CD4-positive, alpha-beta T cell treated with Interferon alpha-2 for 1 hour (primary cell): Measurements from ENCODE around the gene PDCD10.

Source experiments
- DNase-seq, 2 donors: peaks; one replicate each; pipeline ENCODE4 v3.0.0-alpha.2; 2020 to 2022

Gene PDCD10

DNA sequence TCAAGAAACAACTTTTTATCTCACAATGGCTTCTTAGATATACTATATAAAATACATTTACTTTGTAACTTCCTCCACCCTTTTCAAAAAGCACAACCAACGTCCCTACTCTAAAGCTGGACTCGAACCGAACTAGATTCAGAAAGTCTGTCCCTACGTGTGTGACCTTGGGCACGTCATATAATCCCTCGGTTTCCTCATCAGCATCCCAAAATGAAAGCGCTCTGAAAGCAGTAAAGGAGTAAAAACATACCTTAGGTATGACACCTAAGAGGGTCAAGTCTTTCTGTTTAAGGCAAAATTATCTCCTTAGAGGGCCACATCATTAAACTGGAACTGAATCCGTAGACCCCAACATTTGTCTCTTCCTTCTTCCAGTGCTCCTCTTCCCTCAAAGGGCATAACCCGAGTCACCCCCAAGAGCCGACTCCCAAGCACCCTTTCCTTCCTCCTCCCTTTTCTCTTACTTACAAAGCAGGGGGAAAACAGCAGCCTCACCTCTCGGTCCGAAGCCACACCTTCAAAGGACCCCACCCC lies 663 bp downstream of the PDCD10 start:
- no peak for DNase-seq

DNA sequence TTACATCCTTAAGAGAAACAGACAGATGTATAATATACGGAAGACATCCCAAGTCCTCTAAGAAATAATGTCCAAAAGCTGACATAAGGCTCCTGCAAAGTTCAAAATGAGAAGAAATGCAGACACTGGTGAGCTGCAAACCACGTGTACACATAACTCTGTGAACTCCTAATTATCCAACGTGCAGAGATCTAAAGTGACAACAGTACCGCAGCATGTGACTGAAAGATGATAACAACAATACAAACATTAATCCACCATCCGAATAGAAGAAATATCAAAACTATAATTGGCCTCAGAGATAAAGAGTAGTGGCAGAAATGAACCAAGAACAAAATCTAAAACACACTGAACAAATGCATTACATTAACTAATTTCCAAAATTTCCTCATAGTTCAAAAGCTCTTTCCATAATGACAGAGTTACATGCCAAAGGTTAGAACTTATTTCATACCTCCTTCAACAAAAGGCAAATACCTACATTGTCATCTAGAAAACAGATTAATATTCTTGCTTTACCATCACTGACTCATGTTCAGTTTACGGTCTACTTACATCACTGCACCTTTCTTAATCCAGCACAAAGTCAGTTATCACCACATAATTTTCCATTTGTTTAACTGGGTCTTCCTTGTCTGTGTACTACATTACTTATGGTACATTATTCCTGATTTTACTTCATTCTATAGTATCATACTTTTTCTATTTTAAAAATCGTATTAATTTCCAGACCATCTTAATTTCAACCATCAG lies 2.2 kb downstream of the PDCD10 start:
- no peak for DNase-seq

DNA sequence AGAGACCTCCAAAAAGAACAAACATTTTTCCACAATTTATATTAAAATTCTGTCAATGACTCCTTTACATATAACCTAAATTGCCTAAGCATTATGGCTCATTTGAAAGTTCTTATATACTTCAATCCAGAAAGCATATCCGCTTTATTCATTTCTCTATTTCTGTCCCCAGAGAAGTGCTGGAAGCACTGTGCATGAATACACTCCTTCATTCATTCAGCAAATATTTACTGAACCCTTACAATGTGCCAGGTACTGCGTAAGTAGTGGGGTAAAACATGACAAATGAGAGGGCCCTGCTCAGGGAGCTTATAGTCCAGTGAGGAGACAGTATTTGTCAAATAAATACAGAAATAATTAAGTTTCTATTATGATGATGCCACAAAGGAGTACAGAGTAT lies 3.3 kb downstream of the PDCD10 start:
- DNase-seq: no peak

DNA sequence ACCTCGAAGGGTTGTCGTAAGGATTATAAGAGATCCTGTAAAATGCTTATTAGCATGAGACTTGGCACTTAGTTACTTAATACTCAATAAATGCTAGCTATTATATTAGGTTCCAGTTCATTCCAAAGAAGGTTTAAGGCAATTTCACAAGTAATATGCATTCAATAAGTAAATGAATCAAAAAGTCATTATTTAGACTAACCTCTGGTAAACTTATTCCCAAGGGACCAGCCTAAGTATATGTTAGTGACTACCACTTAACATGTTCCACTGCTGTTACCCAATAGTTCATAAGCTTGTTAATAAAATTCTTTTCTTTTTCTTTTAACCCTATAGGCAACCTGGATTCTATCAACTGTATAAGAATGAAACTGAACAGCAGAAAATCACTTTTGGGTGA lies 5.1 kb downstream of the PDCD10 start:
- DNase-seq: no peak

DNA sequence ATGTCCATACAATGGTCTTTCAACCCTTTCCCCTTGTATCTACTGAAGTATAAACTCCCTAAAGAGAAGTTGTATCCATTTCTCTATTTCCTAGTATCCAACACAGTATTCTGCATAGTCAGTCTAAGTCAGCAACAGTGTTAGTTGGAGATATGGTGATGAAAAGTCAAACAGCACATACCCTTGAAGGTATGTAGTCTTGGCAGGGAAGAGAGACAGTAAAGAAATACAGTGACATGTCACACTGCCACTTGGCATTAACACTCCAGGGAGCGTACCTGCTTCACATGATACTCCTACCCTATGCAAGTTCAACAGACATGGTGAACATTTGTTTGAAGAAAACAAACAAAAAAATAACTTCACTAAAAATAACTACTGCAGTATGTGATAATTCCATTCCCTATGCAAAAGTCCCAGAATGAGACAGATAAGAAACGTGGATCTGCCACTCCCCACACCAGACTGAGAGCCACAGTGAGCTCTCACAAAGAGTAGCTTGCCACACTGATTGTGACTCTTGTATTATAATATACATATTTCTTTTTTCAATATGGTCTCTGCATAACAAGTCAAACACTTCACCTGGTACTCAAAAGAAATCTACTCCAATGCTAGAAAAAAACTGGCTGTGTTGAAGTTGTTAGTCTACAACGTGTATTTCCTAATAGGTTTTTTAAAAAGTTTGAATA lies 5.9 kb downstream of the PDCD10 start:
- DNase-seq: no peak

DNA sequence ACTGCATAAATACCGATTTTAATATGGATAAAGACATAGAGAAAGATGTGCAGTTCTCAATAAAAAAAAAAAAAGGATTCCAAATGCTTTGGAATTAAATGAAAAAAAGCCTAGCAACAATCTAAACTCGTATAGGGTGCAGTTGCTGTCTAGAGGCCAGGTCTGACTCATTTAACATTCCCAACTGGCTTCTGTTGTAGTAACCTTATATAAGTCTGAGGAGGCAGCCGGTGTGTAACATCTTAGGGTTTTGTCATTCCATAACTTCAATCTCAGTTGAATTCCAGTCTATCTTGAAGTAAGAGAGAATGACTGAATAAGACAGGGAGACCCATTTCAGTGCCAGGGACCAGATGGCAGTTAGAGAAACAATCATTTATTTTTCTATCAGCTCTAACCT lies 6.5 kb downstream of the PDCD10 start:
- no peak for DNase-seq

DNA sequence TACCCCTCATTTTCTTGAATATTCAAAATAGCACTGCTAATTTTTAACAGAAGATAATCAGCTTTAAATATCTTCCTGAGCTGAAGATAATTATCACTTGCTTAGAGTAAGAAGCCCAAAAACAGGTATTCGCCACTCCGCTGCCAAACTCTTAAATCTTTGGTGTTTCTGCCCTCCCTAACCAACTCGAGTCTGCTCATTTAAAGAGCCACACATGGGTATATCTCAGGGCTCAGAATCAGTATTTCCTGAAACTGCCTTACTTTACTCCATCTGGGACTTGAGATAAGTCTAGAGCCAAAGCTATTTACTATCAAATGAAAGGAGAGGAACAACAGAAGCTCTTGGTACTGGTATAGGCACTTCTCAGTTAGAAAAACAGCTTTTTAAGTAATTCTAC lies 10.8 kb downstream of the PDCD10 start:
- no peak for DNase-seq

DNA sequence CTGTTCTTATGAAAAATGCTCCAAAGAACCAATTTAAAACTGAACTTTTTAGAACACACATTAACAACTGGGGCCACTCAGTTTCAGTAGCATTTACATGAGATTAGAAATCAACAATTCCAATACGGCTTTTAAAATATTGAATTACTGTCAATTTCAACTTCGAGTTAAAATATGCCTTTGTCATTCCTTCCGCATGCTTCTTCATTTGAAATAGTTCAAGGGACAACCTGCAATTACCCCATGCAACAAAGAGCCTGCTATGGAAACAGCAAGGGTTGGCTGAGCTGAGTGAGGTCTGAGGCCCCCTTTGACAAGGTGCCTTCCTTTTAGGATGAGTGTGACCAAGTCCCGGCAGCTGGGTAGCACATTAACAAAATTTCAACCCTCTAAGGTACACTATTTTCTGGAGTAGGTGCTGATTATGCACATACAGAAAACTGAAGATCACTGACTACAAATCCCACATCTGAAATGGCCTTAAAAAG lies 11.6 kb downstream of the PDCD10 start:
- DNase-seq: no peak

DNA sequence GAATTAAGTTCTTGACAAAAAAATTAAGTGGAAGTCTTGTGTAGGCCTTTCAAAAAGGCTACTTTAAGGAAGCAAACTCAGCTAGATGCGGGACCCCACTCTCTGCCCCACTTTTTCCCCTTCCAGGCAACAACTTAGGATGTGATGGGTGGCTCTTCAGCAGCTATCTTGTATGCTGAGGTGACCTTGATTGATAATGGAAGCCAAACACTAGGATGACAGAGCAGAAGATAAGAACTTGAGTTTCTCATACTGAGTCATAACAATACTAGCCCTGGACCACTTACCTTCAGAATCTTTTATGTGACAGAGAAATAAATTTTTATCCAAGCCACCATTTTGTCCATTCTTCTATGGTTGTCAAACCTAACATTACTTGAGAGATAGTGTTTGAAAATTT lies 16.1 kb downstream of the PDCD10 start:
- no peak for DNase-seq

DNA sequence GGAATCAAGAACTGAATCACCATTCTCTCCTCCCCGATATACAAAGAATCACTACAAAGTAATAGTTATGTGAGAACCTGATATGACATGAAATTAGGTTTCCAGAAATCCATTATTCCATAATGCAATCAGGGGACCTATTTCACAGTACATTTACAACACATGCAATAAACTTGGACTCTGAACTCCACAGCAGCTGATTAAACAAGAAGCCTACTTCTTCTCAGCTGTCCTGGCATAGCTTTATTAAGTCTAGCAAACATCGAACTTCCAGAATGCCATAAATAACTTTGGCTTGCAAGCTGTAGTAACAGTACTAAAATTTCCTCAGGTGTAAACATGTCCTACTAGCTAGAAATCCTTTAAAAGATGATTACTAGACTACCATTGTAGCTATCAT lies 17.8 kb downstream of the PDCD10 start:
- DNase-seq: no peak

DNA sequence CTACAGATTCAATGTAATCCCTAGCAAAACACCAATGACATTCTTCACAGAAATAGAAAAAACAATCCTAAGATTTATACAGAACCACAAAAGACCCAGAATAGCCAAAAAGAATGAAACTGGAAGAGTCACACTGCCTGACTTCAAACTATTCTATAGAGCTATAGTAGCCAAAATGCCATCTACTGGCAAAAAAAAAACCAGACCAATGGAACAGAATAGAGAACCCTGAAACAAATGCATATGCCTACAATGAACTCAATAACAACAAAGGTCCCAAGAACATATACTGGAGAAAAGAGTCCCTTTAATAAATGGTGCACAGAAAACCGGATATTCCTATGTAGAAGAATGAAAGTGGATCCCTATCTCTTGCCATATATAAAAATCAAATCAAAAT lies 19.8 kb downstream of the PDCD10 start:
- no peak for DNase-seq

DNA sequence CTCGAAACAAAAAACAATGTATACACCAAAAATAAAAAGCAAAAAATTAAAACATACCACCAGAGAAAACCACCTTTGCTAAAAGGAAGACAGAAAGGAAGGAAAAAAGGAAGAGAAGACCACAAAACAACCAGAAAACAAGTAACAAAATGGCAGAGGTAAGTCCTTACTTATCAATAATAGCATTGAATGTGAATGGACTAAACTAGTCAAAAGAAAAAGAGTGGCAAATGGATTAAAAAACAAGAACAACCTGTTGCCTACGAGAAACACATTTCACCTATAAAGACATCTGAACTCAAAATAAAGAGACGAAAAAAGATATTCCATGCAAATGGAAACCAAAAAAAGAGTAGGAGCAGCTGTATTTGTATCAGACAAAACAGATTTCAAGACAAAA lies 22.2 kb downstream of the PDCD10 start:
- DNase-seq: no peak

DNA sequence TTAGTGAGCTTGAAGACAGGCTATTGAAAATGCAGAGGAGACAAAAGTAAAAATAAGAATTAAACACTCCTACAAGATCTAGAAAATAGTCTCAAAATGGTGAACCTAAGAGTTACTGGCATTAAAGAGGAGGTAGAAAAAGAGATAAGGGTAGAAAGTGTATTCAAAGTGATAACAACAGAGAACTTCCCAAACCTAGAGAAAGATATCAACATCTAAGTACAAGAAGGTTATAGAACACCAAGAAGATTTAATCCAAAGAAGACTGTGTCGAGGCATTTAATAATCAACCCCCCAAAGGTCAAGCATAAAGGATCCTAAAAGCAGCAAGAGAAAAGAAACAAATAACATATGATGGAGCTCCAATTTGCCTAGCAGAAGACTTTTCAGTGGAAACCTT lies 23.3 kb downstream of the PDCD10 start:
- DNase-seq: no peak

DNA sequence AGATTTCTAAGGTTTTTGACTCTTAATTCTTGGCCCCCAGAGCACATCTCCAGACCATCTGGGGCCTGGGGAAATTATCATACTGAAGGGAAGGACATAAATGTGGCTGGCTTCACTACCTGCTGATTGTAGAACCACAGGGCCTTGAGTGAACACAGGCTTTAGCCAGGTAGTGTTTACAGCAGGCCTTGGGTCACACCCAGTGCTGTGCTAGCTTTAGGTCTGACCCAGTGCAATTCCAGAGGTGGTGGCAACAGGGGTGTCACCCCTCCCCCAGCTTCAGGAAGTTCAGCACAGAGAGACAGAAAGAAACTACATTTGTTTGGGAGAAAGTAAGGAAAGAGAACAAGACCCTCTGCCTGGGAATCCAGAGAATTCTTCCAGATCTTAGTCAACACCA lies 24.1 kb downstream of the PDCD10 start:
- DNase-seq: no peak

DNA sequence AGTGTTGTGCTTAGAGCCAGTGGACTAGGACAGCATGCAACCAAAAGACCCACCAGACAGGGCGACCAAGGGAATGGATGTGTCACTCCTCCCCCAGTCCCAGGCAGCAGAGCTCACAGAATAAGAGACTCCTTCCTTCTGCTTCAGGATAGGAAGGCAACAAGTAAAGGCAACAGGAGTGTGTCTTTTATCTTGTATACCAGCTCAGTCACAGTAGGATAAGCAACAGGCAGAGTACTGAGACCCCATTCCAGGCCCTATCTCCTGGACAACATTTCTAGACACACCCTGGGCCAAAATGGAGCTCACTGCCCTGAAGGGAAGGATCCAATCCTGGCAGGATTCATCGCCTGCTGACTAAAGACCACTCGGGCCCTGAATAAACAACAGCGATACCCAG lies 25.0 kb downstream of the PDCD10 start:
- DNase-seq: no peak

DNA sequence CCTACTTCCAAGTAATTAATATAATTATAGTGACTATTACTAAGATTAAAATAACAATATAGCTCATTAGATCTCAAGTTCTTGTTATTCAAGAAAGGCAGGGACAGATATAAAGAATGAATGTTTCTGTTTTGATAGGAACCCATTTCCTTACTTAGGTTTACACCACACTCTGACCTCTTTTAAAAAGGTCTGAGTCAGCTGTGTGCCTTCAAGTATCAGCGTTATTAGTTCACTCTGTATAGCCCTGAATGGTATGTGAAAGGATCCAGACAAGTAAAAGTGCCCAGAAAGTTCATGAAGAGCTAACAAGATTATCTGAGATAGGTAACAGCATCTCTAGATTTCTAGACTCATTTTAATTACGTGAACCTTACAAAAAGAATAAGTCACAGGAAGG lies 28.9 kb downstream of the PDCD10 start:
- DNase-seq: no peak

DNA sequence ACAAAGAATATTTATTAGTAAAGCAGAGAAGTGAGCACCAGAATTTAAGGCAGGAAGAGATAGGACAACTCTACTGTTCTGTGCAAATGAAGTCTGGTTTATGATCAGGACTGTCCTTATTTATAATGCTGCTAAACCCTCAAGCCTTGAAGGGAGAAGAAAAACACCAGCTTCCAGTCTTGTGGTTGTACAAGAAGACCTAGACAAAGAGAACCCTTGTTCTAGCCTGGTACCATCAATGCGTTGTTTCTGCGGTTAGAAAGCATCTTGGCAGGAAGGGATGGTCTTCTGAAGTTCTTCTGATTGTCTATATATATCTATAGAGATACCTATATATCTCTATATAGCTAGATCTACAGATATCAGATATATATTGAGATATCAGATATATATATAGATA lies 33.8 kb downstream of the PDCD10 start:
- no peak for DNase-seq

DNA sequence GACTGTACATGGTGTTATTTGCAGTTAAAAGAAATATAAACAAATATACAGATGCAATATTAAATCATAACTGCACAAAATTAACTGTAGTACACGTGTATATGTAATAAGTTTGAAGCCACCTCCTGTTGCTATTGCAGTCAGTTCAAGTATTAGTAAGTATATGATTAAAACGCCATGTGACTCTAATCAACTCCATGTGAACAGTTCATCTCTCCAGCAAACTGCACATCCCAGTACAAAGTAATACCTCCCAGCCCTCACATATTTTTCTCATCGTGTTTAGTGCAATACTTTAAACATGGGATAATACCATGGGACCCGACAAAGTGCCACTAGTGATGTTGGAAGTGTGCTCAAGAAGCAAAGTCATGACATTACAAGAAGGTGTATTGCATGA lies 34.6 kb downstream of the PDCD10 start:
- DNase-seq: no peak

DNA sequence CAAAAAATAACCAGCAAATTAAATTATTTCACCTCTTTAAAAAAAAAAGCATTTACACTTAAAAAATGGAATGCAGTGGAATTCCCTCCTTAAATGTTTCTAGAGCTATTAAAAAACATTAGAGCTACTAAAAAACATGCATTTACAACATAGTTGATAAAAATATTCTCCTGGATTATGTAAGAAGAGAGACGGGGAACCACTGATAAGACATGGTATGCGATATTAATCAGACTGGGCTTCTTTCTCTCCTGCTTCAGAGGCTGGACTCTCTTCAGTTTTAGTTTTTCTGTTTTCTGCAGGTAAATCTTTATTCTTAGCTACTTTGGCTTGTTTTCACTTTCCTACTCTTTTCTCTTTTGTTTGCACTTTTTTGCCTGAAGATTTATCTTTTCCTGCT lies 40.6 kb downstream of the PDCD10 start:
- DNase-seq: no peak

DNA sequence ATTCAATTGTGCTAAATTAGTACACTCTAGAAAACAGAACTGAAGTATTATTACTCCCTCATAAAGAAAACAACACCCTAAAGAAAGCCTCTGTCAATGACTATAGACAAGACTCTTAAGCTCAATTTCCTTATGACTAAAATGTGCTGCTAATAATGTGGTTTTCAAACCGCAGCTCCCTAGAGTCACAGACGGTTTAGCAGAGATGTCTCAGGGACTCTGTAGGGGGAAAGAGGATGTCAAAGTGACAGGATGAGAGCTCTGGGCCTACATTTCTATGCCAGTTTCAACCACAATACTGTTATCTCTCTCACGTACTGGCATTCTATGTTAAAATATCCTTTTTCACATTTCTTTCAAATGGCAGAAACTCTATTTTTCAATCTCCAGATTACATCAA lies 43.3 kb downstream of the PDCD10 start:
- DNase-seq: peak; percentile 4 to 46

DNA sequence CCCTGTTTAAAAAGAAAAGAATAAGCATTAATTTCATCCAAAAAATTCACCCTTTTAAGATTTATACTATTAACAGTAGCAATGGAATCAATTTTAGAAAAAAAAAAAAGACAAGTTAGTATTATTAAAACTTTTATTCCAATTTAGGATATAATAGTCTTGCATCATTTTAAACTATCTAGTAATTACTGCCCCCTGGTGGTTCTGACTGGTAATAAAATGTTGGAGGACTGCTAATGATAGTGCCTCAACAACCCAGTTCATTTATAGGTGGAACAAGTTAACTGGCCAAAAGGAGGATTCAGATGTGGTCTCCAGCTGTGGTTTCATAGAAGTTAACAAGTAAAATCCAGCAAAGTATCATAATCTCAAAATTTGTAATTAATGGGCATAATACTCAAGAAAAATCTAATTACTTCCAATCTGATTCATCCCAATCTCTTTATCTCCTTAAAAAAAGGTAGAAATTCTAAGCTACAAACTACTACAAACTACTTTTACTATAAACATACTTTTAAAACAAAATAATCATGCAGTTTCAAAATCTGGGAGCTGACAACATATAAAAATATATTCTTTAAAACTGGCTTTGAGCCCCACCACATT lies 50.2 kb downstream of the PDCD10 start:
- peak; percentile 31 to 79 for DNase-seq

DNA sequence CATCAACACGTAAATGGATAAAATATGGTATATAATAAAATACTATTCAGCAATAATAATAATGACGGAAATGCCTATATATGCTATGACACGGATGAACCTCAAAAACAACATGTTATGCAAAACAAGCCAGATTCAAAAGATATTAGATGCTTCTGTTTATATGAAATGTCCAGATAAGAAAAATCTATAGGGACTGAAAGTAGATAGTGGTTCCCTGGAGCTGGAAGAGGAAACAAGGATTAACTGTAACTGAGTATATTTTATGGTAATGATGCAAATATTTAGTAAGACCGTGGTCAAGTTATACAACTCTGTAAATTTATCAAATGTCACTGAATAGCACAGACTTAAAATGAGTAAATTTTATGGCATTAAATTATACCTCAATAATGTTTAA lies 55.2 kb downstream of the PDCD10 start:
- no peak for DNase-seq

DNA sequence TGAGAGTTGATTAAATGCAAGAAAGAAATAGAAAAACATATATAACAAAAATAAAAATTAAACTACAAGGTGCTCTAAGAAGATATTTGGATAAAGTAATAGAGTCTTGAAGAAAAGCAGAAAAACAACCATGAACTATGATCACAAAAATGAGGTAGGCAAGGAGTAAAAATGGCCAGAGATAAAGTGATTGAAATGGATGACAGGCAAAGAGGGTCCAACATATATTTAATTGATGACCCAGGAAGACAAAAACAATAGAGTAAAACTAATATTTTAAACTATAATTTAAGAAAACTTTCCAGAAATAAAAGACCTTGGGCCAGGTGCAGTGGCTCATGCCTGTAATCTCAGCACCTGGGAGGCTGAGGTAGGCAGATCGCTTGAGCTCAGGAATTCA lies 58.8 kb downstream of the PDCD10 start:
- DNase-seq: no peak

DNA sequence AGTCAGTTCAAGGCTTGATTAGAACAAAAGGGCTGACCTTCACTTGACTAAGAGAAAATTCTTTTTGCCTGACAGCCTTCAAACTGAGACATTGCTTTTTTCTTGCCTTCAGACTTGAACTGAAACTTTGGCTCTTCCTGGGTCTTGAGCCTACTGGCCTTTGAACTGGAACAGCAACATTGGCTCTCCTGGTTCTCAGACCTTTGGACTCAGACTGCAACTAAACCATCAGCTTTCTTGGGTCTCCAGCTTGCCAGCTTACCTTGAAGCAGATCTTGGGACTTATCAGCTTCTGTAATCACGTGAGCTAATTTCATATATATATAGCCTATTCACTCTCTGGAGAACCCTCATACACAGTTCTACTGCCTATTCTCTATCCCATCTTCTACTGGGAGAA lies 61.5 kb downstream of the PDCD10 start:
- DNase-seq: no peak
